Mesodermal cell (in vitro differentiated cells): Measurements from ENCODE around the gene SMAD3. TPM values are rescaled to one million over a fixed set of nuclear protein-coding genes. Genes with fewer than 3 reads are reported as not detected.
"Not testable (repeated sequence)": the region's sequence is repeated elsewhere in the genome, so short reads cannot be mapped to it uniquely, and the experiment has no call there.

Experiments
- H3K27ac ChIP-seq: 2 replicates; pipeline ENCODE4 v1.7.0; 2013; ENCODE audit warnings: mild to moderate bottlenecking, low read depth, low read length, moderate library complexity; ENCODE audit not compliant: severe bottlenecking
- H3K36me3 ChIP-seq: 2 replicates; pipeline ENCODE4 v1.7.1; 2013; ENCODE audit warnings: mild to moderate bottlenecking, low read length, moderate library complexity; ENCODE audit not compliant: control insufficient read depth, insufficient read depth
- H3K4me1 ChIP-seq: one replicate; pipeline ENCODE4 v1.7.1; 2013; ENCODE audit warnings: mild to moderate bottlenecking, low read length; ENCODE audit not compliant: insufficient read depth, control insufficient read depth, poor library complexity, severe bottlenecking
- H3K4me3 ChIP-seq: 2 replicates; pipeline ENCODE4 v1.7.0; 2013; ENCODE audit warnings: low read length, control low read depth, mild to moderate bottlenecking; ENCODE audit not compliant: insufficient read depth, poor library complexity, severe bottlenecking; ENCODE audit errors: extremely low read depth
- H3K9me3 ChIP-seq: 2 replicates; pipeline ENCODE4 v1.7.1; 2013; ENCODE audit warnings: mild to moderate bottlenecking, low read length, moderate library complexity; ENCODE audit not compliant: control insufficient read depth
- WGBS, 2 experiments: methylation state at CpG; one replicate each; pipeline ENCODE4 v1.1.5; 2013; ENCODE audit warnings: missing lambda C conversion rate in 2 of 2; ENCODE audit not compliant: insufficient coverage in 2 of 2; 5-methylcytosine and 5-hydroxymethylcytosine counted together
- polyA plus RNA-seq, 2 experiments: library from polyadenylated mRNA; stranded (reverse); fragments of 50-300 nt; gene quantifications; one replicate each; pipeline ENCODE4 v1.2.3, GENCODE V29; 2013

Gene SMAD3
- 38.8 TPM for polyA plus RNA-seq (2013, experiment 1 of 2)
- 36.1 TPM for polyA plus RNA-seq (2013, experiment 2 of 2)

- peaks cover 27% of the 10 kb centered on the region for H3K4me1 ChIP-seq
- H3K36me3 ChIP-seq: peaks cover 8% of the 10 kb centered on the region
- 0% methylated on average over 48 to 51 of the region's 63 CpGs for WGBS, 2 experiments
- peak within 1 kb of the TSS; percentile 76 for H3K27ac ChIP-seq
- H3K4me3 ChIP-seq: peak within 1 kb of the TSS; percentile 98
- no peaks in the 10 kb centered on the region for H3K9me3 ChIP-seq
Observed at GRCh38 chr15:67065531-67066005, at the start of gene SMAD3. SMAD3 (plus strand) TSS chr15:67065602; CDS start chr15:67066155, 553 bp downstream.

- Histone ChIP-seq H3K27ac (no peak overlapping the region), H3K4me3 (no peak overlapping the region), H3K36me3 (no peaks in the 10 kb centered on the region), H3K4me1 (peaks cover 7% of the 10 kb centered on the region), H3K9me3 (no peaks in the 10 kb centered on the region)
- 93 to 100% methylated on average over 2 to 3 of the region's 4 CpGs for WGBS, 2 experiments
Observed at GRCh38 chr15:67017311-67017710, 48.1 kb upstream of the SMAD3 start.

DNA sequence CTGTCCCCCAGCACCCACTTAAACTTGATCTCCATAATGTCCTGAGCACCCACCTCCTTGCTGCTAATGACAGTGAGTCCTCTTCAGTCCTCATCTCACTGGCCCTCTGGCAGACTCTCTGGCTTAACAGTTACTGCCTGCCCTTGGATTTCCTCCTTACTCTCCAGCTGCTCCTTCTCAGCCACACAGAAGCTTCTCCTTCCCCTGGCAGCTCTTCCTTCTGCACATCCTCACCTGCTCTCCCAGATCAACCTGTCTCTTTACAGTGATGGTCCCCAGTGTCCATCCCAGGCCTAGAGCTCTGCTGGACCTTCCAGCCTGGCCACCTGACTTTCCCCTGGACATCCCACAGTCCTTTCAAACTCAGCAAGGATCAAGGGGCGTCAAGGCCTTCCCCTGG, 47.4 kb upstream of the SMAD3 start:
- 82% methylated on average over 1 of the region's 1 CpG; no CpG with 5 or more reads in 1 of the 2 experiments for WGBS, 2 experiments
- Histone ChIP-seq H3K4me3 (no peak overlapping the region), H3K9me3 (no peaks in the 10 kb centered on the region), H3K27ac (no peak overlapping the region), H3K4me1 (peaks cover 7% of the 10 kb centered on the region), H3K36me3 (no peaks in the 10 kb centered on the region)

- Histone ChIP-seq H3K4me1 (peaks cover 7% of the 10 kb centered on the region), H3K27ac (no peak overlapping the region), H3K9me3 (no peaks in the 10 kb centered on the region), H3K4me3 (no peak overlapping the region), H3K36me3 (no peaks in the 10 kb centered on the region)
- 86% methylated on average over 6 to 10 of the region's 10 CpGs for WGBS, 2 experiments
Observed at GRCh38 chr15:67018441-67018840, 47.0 kb upstream of the SMAD3 start.

DNA sequence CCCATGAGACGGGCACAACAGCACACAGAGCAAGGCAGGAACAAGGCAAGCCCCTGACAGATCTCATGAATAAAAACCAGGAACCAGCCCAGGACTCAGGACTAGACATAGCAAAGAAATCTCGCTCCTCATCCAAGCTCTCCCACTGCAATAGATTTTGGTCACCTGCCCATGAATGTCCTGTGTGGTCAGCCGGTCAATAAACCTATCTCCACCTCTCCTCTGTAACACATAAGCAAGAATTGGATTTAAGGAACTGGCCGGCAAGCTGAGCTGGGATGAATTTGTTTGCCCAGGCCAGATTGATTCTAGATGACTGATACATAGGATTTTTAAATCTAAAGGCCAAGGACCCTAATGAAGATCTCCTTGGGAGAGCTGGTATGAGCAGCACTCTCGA, 46.3 kb upstream of the SMAD3 start:
- Histone ChIP-seq H3K9me3 (no peaks in the 10 kb centered on the region), H3K4me1 (peaks cover 10% of the 10 kb centered on the region), H3K4me3 (no peak overlapping the region), H3K27ac (no peak overlapping the region), H3K36me3 (no peaks in the 10 kb centered on the region)
- WGBS, 2 experiments: 62 to 63% methylated on average over 3 of the region's 5 CpGs

GRCh38 chr15:67019884-67020520, 45.4 kb upstream of the SMAD3 start:
- H3K4me3 ChIP-seq: no peak overlapping the region
- 91 to 100% methylated on average over 3 to 4 of the region's 5 CpGs for WGBS, 2 experiments

DNA sequence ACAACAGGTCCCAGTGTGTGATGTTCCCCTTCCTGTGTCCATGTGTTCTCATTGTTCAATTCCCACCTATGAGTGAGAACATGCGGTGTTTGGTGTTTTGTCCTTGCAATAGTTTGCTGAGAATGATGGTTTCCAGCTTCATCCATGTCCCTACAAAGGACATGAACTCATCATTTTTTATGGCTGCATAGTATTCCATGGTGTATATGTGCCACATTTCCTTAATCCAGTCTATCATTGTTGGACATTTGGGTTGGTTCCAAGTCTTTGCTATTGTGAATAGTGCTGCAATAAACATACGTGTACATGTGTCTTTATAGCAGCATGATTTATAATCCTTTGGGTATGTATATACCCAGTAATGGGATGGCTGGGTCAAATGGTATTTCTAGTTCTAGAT, 44.7 kb upstream of the SMAD3 start:
- H3K36me3 ChIP-seq, H3K4me3 ChIP-seq, H3K27ac ChIP-seq, H3K9me3 ChIP-seq: not testable (repeated sequence)
- 100% methylated on average over 1 of the region's 2 CpGs; no CpG with 5 or more reads in 1 of the 2 experiments for WGBS, 2 experiments
- H3K4me1 ChIP-seq: peaks cover 21% of the 10 kb centered on the region

More at GRCh38 chr15:67019884-67020520, 45.4 kb upstream of the SMAD3 start:
- Histone ChIP-seq H3K4me1 (peaks cover 15% of the 10 kb centered on the region), H3K27ac (no peak overlapping the region), H3K36me3 (no peaks in the 10 kb centered on the region), H3K9me3 (no peaks in the 10 kb centered on the region)

DNA sequence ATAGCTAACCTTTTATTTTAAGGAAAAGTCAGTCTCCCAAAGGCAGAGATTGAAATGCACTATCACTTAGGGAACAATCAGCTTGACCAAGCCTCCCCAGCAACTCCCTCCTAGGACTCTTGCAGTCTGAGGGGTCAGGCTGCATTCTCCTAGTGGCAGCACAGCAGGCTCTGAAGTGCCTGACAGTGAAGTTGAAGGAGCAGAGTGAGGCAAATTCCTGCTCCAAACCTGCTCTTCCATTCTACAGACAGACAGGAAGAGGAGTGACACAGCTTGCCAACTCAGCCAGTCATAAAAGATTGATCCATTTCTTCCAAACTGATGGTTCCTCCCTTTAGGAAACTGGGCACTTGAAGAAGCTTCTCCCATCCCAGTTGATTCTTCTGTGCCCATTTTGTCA, 43.9 kb upstream of the SMAD3 start:
- Histone ChIP-seq H3K36me3 (no peaks in the 10 kb centered on the region), H3K27ac (no peak overlapping the region), H3K4me1 (peaks cover 28% of the 10 kb centered on the region), H3K9me3 (no peaks in the 10 kb centered on the region), H3K4me3 (no peak overlapping the region)

GRCh38 chr15:67022587-67023105, 42.8 kb upstream of the SMAD3 start:
- Histone ChIP-seq H3K27ac (no peak overlapping the region), H3K4me3 (no peak overlapping the region), H3K9me3 (no peaks in the 10 kb centered on the region), H3K36me3 (no peaks in the 10 kb centered on the region), H3K4me1 (peaks cover 28% of the 10 kb centered on the region)

GRCh38 chr15:67023517-67024313, 41.7 kb upstream of the SMAD3 start:
- 88 to 96% methylated on average over 5 to 6 of the region's 7 CpGs for WGBS, 2 experiments
- Histone ChIP-seq H3K36me3 (no peaks in the 10 kb centered on the region), H3K27ac (peak overlapping the region; percentile 88), H3K4me3 (no peak overlapping the region), H3K4me1 (peaks cover 28% of the 10 kb centered on the region), H3K9me3 (no peaks in the 10 kb centered on the region)
